ENCODE measurements around the gene HSPG2.

Gene HSPG2

GRCh38 chr1:21899267-21899810 is 37.8 kb downstream of the HSPG2 start:
- Histone ChIP-seq H3K4me1 (ENCODE audit: control insufficient read depth in 1 of 2, insufficient read depth in 2 of 2, low read length in 2 of 2) (peaks cover 53 to 64% of the 10 kb centered on the region in 2 donors), H3K27me3 (ENCODE audit: control insufficient read depth in 1 of 2, insufficient read depth in 2 of 2, low read length in 2 of 2) (no peaks in the 10 kb centered on the region), H3K27ac (ENCODE audit: low read depth, low read length) (no peak overlapping the region), H3K36me3 (ENCODE audit: control insufficient read depth in 1 of 2, insufficient read depth in 2 of 2, low read length in 2 of 2) (peaks cover 7 to 19% of the 10 kb centered on the region in 2 donors), H3K9ac (ENCODE audit: low read depth in 1 of 2, low read length in 2 of 2) (no peak overlapping the region), H3K4me3 (ENCODE audit: low read depth in 1 of 2, low read length in 2 of 2) (no peak overlapping the region), H3K9me3 (ENCODE audit: control insufficient read depth in 1 of 2, low read length in 2 of 2) (no peaks in the 10 kb centered on the region)

- Histone ChIP-seq H3K9ac (ENCODE audit: low read depth in 1 of 2, low read length in 2 of 2) (no peak overlapping the region), H3K4me3 (ENCODE audit: low read depth in 1 of 2, low read length in 2 of 2) (no peak overlapping the region), H3K9me3 (ENCODE audit: control insufficient read depth in 1 of 2, low read length in 2 of 2) (no peaks in the 10 kb centered on the region), H3K27ac (ENCODE audit: low read depth, low read length) (no peak overlapping the region), H3K4me1 (ENCODE audit: control insufficient read depth in 1 of 2, insufficient read depth in 2 of 2, low read length in 2 of 2) (peaks cover 46 to 56% of the 10 kb centered on the region in 2 donors), H3K27me3 (ENCODE audit: control insufficient read depth in 1 of 2, insufficient read depth in 2 of 2, low read length in 2 of 2) (no peaks in the 10 kb centered on the region), H3K36me3 (ENCODE audit: control insufficient read depth in 1 of 2, insufficient read depth in 2 of 2, low read length in 2 of 2) (peaks cover 7 to 25% of the 10 kb centered on the region in 2 donors)
Measured at GRCh38 chr1:21898326-21899200, 38.5 kb downstream of the HSPG2 start.

GRCh38 chr1:21897844-21898243 is 39.3 kb downstream of the HSPG2 start:
- Histone ChIP-seq H3K4me3 (ENCODE audit: low read depth in 1 of 2, low read length in 2 of 2) (no peak overlapping the region), H3K27me3 (ENCODE audit: control insufficient read depth in 1 of 2, insufficient read depth in 2 of 2, low read length in 2 of 2) (no peaks in the 10 kb centered on the region), H3K27ac (ENCODE audit: low read depth, low read length) (no peak overlapping the region), H3K9me3 (ENCODE audit: control insufficient read depth in 1 of 2, low read length in 2 of 2) (no peaks in the 10 kb centered on the region), H3K9ac (ENCODE audit: low read depth in 1 of 2, low read length in 2 of 2) (no peak overlapping the region), H3K36me3 (ENCODE audit: control insufficient read depth in 1 of 2, insufficient read depth in 2 of 2, low read length in 2 of 2) (peaks cover 7 to 25% of the 10 kb centered on the region in 2 donors), H3K4me1 (ENCODE audit: control insufficient read depth in 1 of 2, insufficient read depth in 2 of 2, low read length in 2 of 2) (peaks cover 43 to 52% of the 10 kb centered on the region in 2 donors)

GRCh38 chr1:21896652-21897532 is 40.2 kb downstream of the HSPG2 start:
- Histone ChIP-seq H3K9me3 (ENCODE audit: control insufficient read depth in 1 of 2, low read length in 2 of 2) (no peaks in the 10 kb centered on the region), H3K27ac (ENCODE audit: low read depth, low read length) (no peak overlapping the region), H3K27me3 (ENCODE audit: control insufficient read depth in 1 of 2, insufficient read depth in 2 of 2, low read length in 2 of 2) (no peaks in the 10 kb centered on the region), H3K4me1 (ENCODE audit: control insufficient read depth in 1 of 2, insufficient read depth in 2 of 2, low read length in 2 of 2) (peaks cover 36 to 43% of the 10 kb centered on the region in 2 donors), H3K4me3 (ENCODE audit: low read depth in 1 of 2, low read length in 2 of 2) (no peak overlapping the region), H3K36me3 (ENCODE audit: control insufficient read depth in 1 of 2, insufficient read depth in 2 of 2, low read length in 2 of 2) (peaks cover 7 to 25% of the 10 kb centered on the region in 2 donors), H3K9ac (ENCODE audit: low read depth in 1 of 2, low read length in 2 of 2) (peak overlapping the region in 1 of 2 donors; percentile 38)

GRCh38 chr1:21896026-21896425 is 41.1 kb downstream of the HSPG2 start:
- H3K27me3 ChIP-seq (ENCODE audit: control insufficient read depth in 1 of 2, insufficient read depth in 2 of 2, low read length in 2 of 2): no peaks in the 10 kb centered on the region
- peaks cover 7 to 30% of the 10 kb centered on the region in 2 donors for H3K36me3 ChIP-seq (ENCODE audit: control insufficient read depth in 1 of 2, insufficient read depth in 2 of 2, low read length in 2 of 2)
- no peak overlapping the region for H3K27ac ChIP-seq (ENCODE audit: low read depth, low read length)
- H3K4me1 ChIP-seq (ENCODE audit: control insufficient read depth in 1 of 2, insufficient read depth in 2 of 2, low read length in 2 of 2): peaks cover 36 to 38% of the 10 kb centered on the region in 2 donors
- H3K4me3 ChIP-seq (ENCODE audit: low read depth in 1 of 2, low read length in 2 of 2): no peak overlapping the region
- H3K9ac ChIP-seq (ENCODE audit: low read depth in 1 of 2, low read length in 2 of 2): peak overlapping the region in 1 of 2 donors; percentile 32
- no peaks in the 10 kb centered on the region for H3K9me3 ChIP-seq (ENCODE audit: control insufficient read depth in 1 of 2, low read length in 2 of 2)

- Histone ChIP-seq H3K4me3 (ENCODE audit: low read depth in 1 of 2, low read length in 2 of 2) (no peak overlapping the region), H3K9ac (ENCODE audit: low read depth in 1 of 2, low read length in 2 of 2) (no peak overlapping the region), H3K4me1 (ENCODE audit: control insufficient read depth in 1 of 2, insufficient read depth in 2 of 2, low read length in 2 of 2) (peaks cover 25 to 26% of the 10 kb centered on the region in 2 donors), H3K27ac (ENCODE audit: low read depth, low read length) (no peak overlapping the region), H3K9me3 (ENCODE audit: control insufficient read depth in 1 of 2, low read length in 2 of 2) (no peaks in the 10 kb centered on the region), H3K27me3 (ENCODE audit: control insufficient read depth in 1 of 2, insufficient read depth in 2 of 2, low read length in 2 of 2) (no peaks in the 10 kb centered on the region), H3K36me3 (ENCODE audit: control insufficient read depth in 1 of 2, insufficient read depth in 2 of 2, low read length in 2 of 2) (peaks cover 7 to 45% of the 10 kb centered on the region in 2 donors)
Measured at GRCh38 chr1:21894034-21894881, 42.9 kb downstream of the HSPG2 start.

- Histone ChIP-seq H3K27me3 (ENCODE audit: control insufficient read depth in 1 of 2, insufficient read depth in 2 of 2, low read length in 2 of 2) (no peaks in the 10 kb centered on the region), H3K4me1 (ENCODE audit: control insufficient read depth in 1 of 2, insufficient read depth in 2 of 2, low read length in 2 of 2) (peaks cover 17 to 25% of the 10 kb centered on the region in 2 donors), H3K9ac (ENCODE audit: low read depth in 1 of 2, low read length in 2 of 2) (no peak overlapping the region), H3K27ac (ENCODE audit: low read depth, low read length) (no peak overlapping the region), H3K36me3 (ENCODE audit: control insufficient read depth in 1 of 2, insufficient read depth in 2 of 2, low read length in 2 of 2) (peaks cover 7 to 49% of the 10 kb centered on the region in 2 donors), H3K4me3 (ENCODE audit: low read depth in 1 of 2, low read length in 2 of 2) (no peak overlapping the region), H3K9me3 (ENCODE audit: control insufficient read depth in 1 of 2, low read length in 2 of 2) (no peaks in the 10 kb centered on the region)
Measured at GRCh38 chr1:21893046-21893805, 43.9 kb downstream of the HSPG2 start.

GRCh38 chr1:21891621-21892479 is 45.3 kb downstream of the HSPG2 start:
- peaks cover 7 to 51% of the 10 kb centered on the region in 2 donors for H3K36me3 ChIP-seq (ENCODE audit: control insufficient read depth in 1 of 2, insufficient read depth in 2 of 2, low read length in 2 of 2)
- H3K9me3 ChIP-seq (ENCODE audit: control insufficient read depth in 1 of 2, low read length in 2 of 2): no peaks in the 10 kb centered on the region
- peaks cover 7 to 11% of the 10 kb centered on the region in 2 donors for H3K4me1 ChIP-seq (ENCODE audit: control insufficient read depth in 1 of 2, insufficient read depth in 2 of 2, low read length in 2 of 2)
- H3K4me3 ChIP-seq (ENCODE audit: low read depth in 1 of 2, low read length in 2 of 2): no peak overlapping the region
- no peak overlapping the region for H3K27ac ChIP-seq (ENCODE audit: low read depth, low read length)
- no peaks in the 10 kb centered on the region for H3K27me3 ChIP-seq (ENCODE audit: control insufficient read depth in 1 of 2, insufficient read depth in 2 of 2, low read length in 2 of 2)
- H3K9ac ChIP-seq (ENCODE audit: low read depth in 1 of 2, low read length in 2 of 2): no peak overlapping the region
